GM23248 (cell line): ENCODE data around the gene DTX3.

ENCODE experiments used
- EZH2 ChIP-seq: fragments of 200-600 bp; sonication (generic); IDR thresholded peaks from 2 replicates; pipeline ENCODE4 v1.6.1; 2018; ENCODE audit warnings: antibody characterized with exemption, mild to moderate bottlenecking; ENCODE audit not compliant: insufficient read depth, poor library complexity, severe bottlenecking
- EZH2phosphoT487 ChIP-seq: fragments of 200-600 bp; sonication (generic); IDR thresholded peaks from 2 replicates; pipeline ENCODE4 v1.6.1; 2018; ENCODE audit warnings: antibody characterized with exemption, moderate library complexity, mild to moderate bottlenecking, low read depth; ENCODE audit not compliant: insufficient read depth

DNA sequence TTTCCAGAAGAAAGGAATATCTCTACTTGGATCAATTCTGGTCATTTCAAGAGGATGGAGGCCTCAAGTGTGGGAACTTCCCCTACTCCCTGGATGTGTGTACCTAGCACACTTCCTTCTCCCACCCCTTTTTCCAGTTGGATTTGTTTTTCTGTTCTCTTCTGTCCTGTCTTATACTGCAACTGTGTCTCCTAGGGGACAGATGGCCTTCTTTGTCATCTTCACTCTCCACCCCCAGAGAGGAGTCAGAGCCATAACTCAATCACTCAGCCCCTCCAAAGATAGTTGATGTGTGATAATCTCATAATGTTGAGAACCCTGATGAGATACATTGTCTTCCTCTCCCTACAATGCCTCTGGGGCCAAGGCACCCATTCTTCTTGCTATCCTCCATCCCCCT is 2.1 kb upstream of the DTX3 start:
- TF ChIP-seq EZH2 (no peak), EZH2phosphoT487 (no peak)
